HEK293 (cell line): Measurements from ENCODE around the gene BCL11A.

ENCODE experiments used
- YY1 ChIP-seq: fragments of 450-650 bp; formaldehyde crosslinking; IDR thresholded peaks from 2 replicates; pipeline ENCODE4 v1.5.1; 2018; ENCODE audit warnings: missing biosample characterization, missing genetic modification characterization
- ZEB2 ChIP-seq: fragments of 450-650 bp; formaldehyde crosslinking; IDR thresholded peaks from 2 replicates; pipeline ENCODE4 v1.5.1; 2016; ENCODE audit warnings: missing biosample characterization, missing genetic modification characterization

GRCh38 chr2:60459851-60460250, 93.6 kb downstream of the BCL11A start:
- no peak for TF ChIP-seq YY1 (tag by site-specific recombination)
- TF ChIP-seq ZEB2 (tag by site-specific recombination) = no peak
